ENCODE measurements around the gene RRP9.

DNA sequence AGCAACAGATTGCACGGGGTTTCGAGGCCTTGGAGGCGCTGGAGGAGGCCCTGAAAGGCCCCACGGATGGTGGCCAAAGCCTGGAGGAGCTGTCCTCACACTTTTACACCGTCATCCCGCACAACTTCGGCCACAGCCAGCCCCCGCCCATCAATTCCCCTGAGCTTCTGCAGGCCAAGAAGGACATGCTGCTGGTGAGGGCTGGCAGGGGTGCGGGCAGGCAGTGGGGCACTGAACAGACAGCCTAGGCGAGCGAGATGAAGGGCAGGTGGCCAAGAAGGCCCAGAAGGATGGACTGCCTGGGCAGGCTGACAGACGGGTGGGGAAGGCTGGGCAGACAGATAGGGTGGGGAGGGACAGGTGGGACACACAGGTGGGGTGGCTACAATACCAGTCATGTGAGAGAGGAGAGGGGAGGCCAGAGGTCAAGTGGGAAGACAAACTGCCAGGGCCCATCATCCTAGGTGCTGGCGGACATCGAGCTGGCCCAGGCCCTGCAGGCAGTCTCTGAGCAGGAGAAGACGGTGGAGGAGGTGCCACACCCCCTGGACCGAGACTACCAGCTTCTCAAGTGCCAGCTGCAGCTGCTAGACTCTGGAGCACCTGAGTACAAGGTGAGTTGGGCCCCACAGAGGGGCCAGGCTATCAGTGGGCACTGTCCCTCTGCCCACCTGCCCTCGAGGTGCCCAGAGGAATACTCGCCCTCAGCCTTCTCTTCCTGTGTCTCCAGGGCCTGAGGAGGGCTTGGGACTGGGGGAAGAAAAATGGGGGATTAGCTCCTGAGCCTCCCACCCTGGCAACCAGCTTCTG, 3.5 kb upstream of the RRP9 start:
- TF ChIP-seq YY1 (IDR thresholded peaks at IDR 0.05; ENCODE audit: insufficient read depth, insufficient read length) (no peak), SUZ12 (IDR thresholded peaks at IDR 0.05; ENCODE audit: extremely low read depth, insufficient read depth, insufficient read length) (no peak)

Measured in NT2/D1 (cell line).